GM23248 (cell line): ENCODE measurements around the gene PRAMEF12. TPM values are rescaled to one million over a fixed set of nuclear protein-coding genes. Genes with fewer than 3 reads are reported as not detected.

ENCODE experiments used
- DNase-seq: peaks from one replicate; pipeline ENCODE4 v3.0.0-alpha.2; 2015
- H2AFZ ChIP-seq: fragments of 200-600 bp; sonication (generic); 2 replicates; pipeline ENCODE4 v1.6.1; 2016; ENCODE audit warnings: antibody characterized with exemption
- H3F3A ChIP-seq: fragments of 200-600 bp; sonication (generic); 2 replicates; pipeline ENCODE4 v1.6.1; 2016; ENCODE audit warnings: mild to moderate bottlenecking, antibody characterized with exemption, mixed run types; ENCODE audit not compliant: insufficient read depth
- H3K27ac ChIP-seq: fragments of 200-600 bp; sonication (generic); 2 replicates; pipeline ENCODE4 v1.5.1; 2016; ENCODE audit warnings: mild to moderate bottlenecking
- H3K27me3 ChIP-seq: fragments of 200-600 bp; sonication (generic); replicated peaks from 2 replicates; pipeline ENCODE4 v1.6.1; 2016; ENCODE audit warnings: mild to moderate bottlenecking; ENCODE audit not compliant: insufficient read depth
- H3K36me3 ChIP-seq: fragments of 200-600 bp; sonication (generic); 2 replicates; pipeline ENCODE4 v1.6.1; 2016; ENCODE audit warnings: low read depth, mild to moderate bottlenecking
- H3K4me1 ChIP-seq: fragments of 200-600 bp; sonication (generic); 2 replicates; pipeline ENCODE4 v1.6.1; 2016; ENCODE audit warnings: mild to moderate bottlenecking; ENCODE audit not compliant: insufficient read depth
- H3K4me2 ChIP-seq: fragments of 200-600 bp; sonication (generic); one replicate; pipeline ENCODE4 v1.6.1; 2016; ENCODE audit warnings: mild to moderate bottlenecking; ENCODE audit not compliant: unreplicated experiment
- H3K4me3 ChIP-seq: fragments of 200-600 bp; sonication (generic); 2 replicates; pipeline ENCODE4 v1.5.1; 2016; ENCODE audit warnings: mild to moderate bottlenecking
- H3K79me2 ChIP-seq: fragments of 200-600 bp; sonication (generic); 2 replicates; pipeline ENCODE4 v1.6.1; 2016; ENCODE audit warnings: mild to moderate bottlenecking; ENCODE audit not compliant: insufficient read depth
- H3K9ac ChIP-seq: fragments of 200-600 bp; sonication (generic); 2 replicates; pipeline ENCODE4 v1.6.1; 2016; ENCODE audit warnings: mild to moderate bottlenecking
- H3K9me2 ChIP-seq: fragments of 200-600 bp; sonication (generic); 2 replicates; pipeline ENCODE4 v1.6.1; 2016; ENCODE audit warnings: mixed run types, mild to moderate bottlenecking, moderate library complexity; ENCODE audit not compliant: insufficient read depth
- H3K9me3 ChIP-seq: fragments of 200-600 bp; sonication (generic); one replicate; pipeline ENCODE4 v1.6.1; 2017; ENCODE audit warnings: low read depth
- H4K20me1 ChIP-seq: fragments of 200-600 bp; sonication (generic); 2 replicates; pipeline ENCODE4 v1.6.0; 2016; ENCODE audit not compliant: insufficient read depth
- EZH2 ChIP-seq: fragments of 200-600 bp; sonication (generic); IDR thresholded peaks from 2 replicates; pipeline ENCODE4 v1.6.1; 2018; ENCODE audit warnings: antibody characterized with exemption, mild to moderate bottlenecking; ENCODE audit not compliant: insufficient read depth, poor library complexity, severe bottlenecking
- EZH2phosphoT487 ChIP-seq: fragments of 200-600 bp; sonication (generic); IDR thresholded peaks from 2 replicates; pipeline ENCODE4 v1.6.1; 2018; ENCODE audit warnings: antibody characterized with exemption, moderate library complexity, mild to moderate bottlenecking, low read depth; ENCODE audit not compliant: insufficient read depth
- WGBS, 2 experiments: methylation state at CpG; one replicate each; pipeline ENCODE4 v1.1.6; 2015 to 2017; ENCODE audit warnings: low lambda C conversion rate in 2 of 2, low coverage in 1 of 2; ENCODE audit errors: missing lambda C conversion rate in 2 of 2; 5-methylcytosine and 5-hydroxymethylcytosine counted together
- in situ Hi-C: fragments of 300-500 bp; cut with MboI; formaldehyde crosslinking; loops from 2 replicates; pipeline ENCODE4 v1.15.0; 2020
- polyA plus RNA-seq: library from polyadenylated mRNA; unstranded; fragments of >200 nt; fragmentation: Nextera tagmentation; extraction: Ambion mirVana; gene quantifications from 2 replicates; pipeline ENCODE4 v1.2.1, GENCODE V29; 2016
- total RNA-seq: library from RNA; depleted of rRNA; stranded (reverse); fragments of >200 nt; shearing (Covaris generic); gene quantifications from 2 replicates; pipeline ENCODE4 v1.2.3, GENCODE V29; 2014

The PRAMEF12 gene
- total and polyA plus RNA-seq, 2 experiments from 2014 or later, result not detected

GRCh38 chr1:12762766-12763165 is 10.8 kb upstream of the PRAMEF12 start:
- no peaks in the 10 kb centered on the region; the same call in 1 of the 2 replicates for H4K20me1 ChIP-seq
- H3K4me2 ChIP-seq, result no peak overlapping the region
- no peak overlapping the region for H2AFZ ChIP-seq
- TF ChIP-seq EZH2, result no peak
- no peak for TF ChIP-seq EZH2phosphoT487
- H3K4me1 ChIP-seq, result no peaks in the 10 kb centered on the region
- WGBS, 2 experiments, result 19 to 37% methylated on average over 7 of the region's 7 CpGs
- H3K4me3 ChIP-seq, result no peak overlapping the region
- H3K9ac ChIP-seq, result no peak overlapping the region
- no peaks in the 10 kb centered on the region for H3K36me3 ChIP-seq
- DNase-seq, result no peak
- H3K27ac ChIP-seq, result no peak overlapping the region
- H3K9me2 ChIP-seq, result no peaks in the 10 kb centered on the region
- H3K9me3 ChIP-seq, result no peaks in the 10 kb centered on the region
- H3F3A ChIP-seq, result no peaks in the 10 kb centered on the region
- in situ Hi-C loops, result no loop called here
- H3K79me2 ChIP-seq, result no peaks in the 10 kb centered on the region
- no peaks in the 10 kb centered on the region for H3K27me3 ChIP-seq

GRCh38 chr1:12763479-12763878 is 10.1 kb upstream of the PRAMEF12 start:
- Histone ChIP-seq H3K4me3 (no peak overlapping the region), H3K27me3 (no peaks in the 10 kb centered on the region), H4K20me1 (no peaks in the 10 kb centered on the region; the same call in 1 of the 2 replicates), H3K9me2 (no peaks in the 10 kb centered on the region), H2AFZ (no peak overlapping the region), H3K9ac (no peak overlapping the region), H3K36me3 (no peaks in the 10 kb centered on the region), H3K4me1 (no peaks in the 10 kb centered on the region), H3F3A (no peaks in the 10 kb centered on the region), H3K27ac (no peak overlapping the region), H3K79me2 (no peaks in the 10 kb centered on the region), H3K4me2 (no peak overlapping the region), H3K9me3 (no peaks in the 10 kb centered on the region)
- in situ Hi-C loops, result no loop called here
- no peak for TF ChIP-seq EZH2phosphoT487
- TF ChIP-seq EZH2, result no peak
- no peak for DNase-seq
- 8 to 13% methylated on average over 4 of the region's 4 CpGs for WGBS, 2 experiments

- Histone ChIP-seq H3K27ac (no peak overlapping the region), H4K20me1 (no peaks in the 10 kb centered on the region; the same call in 1 of the 2 replicates), H3K9ac (no peak overlapping the region), H3K36me3 (no peaks in the 10 kb centered on the region), H3K4me3 (no peak overlapping the region), H3K79me2 (no peaks in the 10 kb centered on the region), H3K9me2 (no peaks in the 10 kb centered on the region), H3K27me3 (no peaks in the 10 kb centered on the region), H3K9me3 (no peaks in the 10 kb centered on the region), H3F3A (no peaks in the 10 kb centered on the region), H2AFZ (no peak overlapping the region), H3K4me2 (no peak overlapping the region), H3K4me1 (no peaks in the 10 kb centered on the region)
- in situ Hi-C loops, result no loop called here
- no peak for DNase-seq
- TF ChIP-seq EZH2phosphoT487, result no peak
- 11 to 18% methylated on average over 5 of the region's 5 CpGs for WGBS, 2 experiments
Measured at GRCh38 chr1:12764016-12764415, 9.5 kb upstream of the PRAMEF12 start.

DNA sequence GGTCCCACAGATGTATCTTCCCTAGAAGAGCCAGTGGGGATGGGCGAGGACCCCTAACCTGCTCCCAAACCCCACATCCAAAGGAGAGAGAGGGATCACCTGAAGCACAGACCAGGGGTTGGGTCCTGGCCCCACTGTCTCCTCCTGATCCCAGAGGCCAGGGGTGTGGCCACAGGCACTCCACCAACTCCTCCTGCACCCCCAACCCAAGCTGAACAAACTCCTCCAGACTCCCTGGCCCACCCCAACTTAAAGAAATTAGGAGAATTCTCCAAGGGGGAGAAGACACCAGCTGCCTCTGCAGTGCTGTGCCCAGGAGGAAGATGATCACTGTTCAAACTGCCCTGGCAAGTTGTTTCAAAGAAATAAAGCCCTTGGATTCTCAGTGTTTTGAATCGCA is 4.5 kb upstream of the PRAMEF12 start:
- in situ Hi-C loops, result no loop called here
- Histone ChIP-seq H3K27me3 (no peaks in the 10 kb centered on the region), H3K4me3 (no peak overlapping the region), H3K4me1 (no peaks in the 10 kb centered on the region), H4K20me1 (no peaks in the 10 kb centered on the region; the same call in 1 of the 2 replicates), H2AFZ (no peak overlapping the region), H3F3A (no peaks in the 10 kb centered on the region), H3K9ac (no peak overlapping the region), H3K27ac (no peak overlapping the region), H3K36me3 (no peaks in the 10 kb centered on the region), H3K9me3 (no peaks in the 10 kb centered on the region), H3K79me2 (no peaks in the 10 kb centered on the region), H3K9me2 (no peaks in the 10 kb centered on the region), H3K4me2 (no peak overlapping the region)
- TF ChIP-seq EZH2 (no peak), EZH2phosphoT487 (no peak)
- WGBS, 2 experiments, result 0 to 8% methylated on average over 2 of the region's 2 CpGs
- DNase-seq, result no peak

GRCh38 chr1:12769976-12770505 is 3.5 kb upstream of the PRAMEF12 start:
- Histone ChIP-seq H4K20me1 (no peaks in the 10 kb centered on the region; the same call in 1 of the 2 replicates), H3K36me3 (no peaks in the 10 kb centered on the region), H3K4me1 (no peaks in the 10 kb centered on the region), H3F3A (no peaks in the 10 kb centered on the region), H3K9me2 (no peaks in the 10 kb centered on the region), H3K79me2 (no peaks in the 10 kb centered on the region), H3K4me2 (no peak overlapping the region), H3K4me3 (no peak overlapping the region), H3K9me3 (no peaks in the 10 kb centered on the region), H3K27ac (no peak overlapping the region), H2AFZ (no peak overlapping the region), H3K27me3 (no peaks in the 10 kb centered on the region), H3K9ac (no peak overlapping the region)
- in situ Hi-C loops, result no loop called here
- WGBS, 2 experiments, result 20 to 25% methylated on average over 7 of the region's 7 CpGs
- TF ChIP-seq EZH2phosphoT487, result no peak
- TF ChIP-seq EZH2, result no peak
- no peak for DNase-seq
